HG02798 (cell line): ENCODE measurements around the gene RTCA.
"Not testable (repeated sequence)": the region's sequence is repeated elsewhere in the genome, so short reads cannot be mapped to it uniquely, and the experiment has no call there.

Experiments used
- ATAC-seq: cut with Tn5 transposase; IDR thresholded peaks from one replicate; pipeline ENCODE4 v1.9.1; 2021; ENCODE audit warnings: mild to moderate bottlenecking; ENCODE audit not compliant: unreplicated experiment, poor library complexity

Gene RTCA

GRCh38 chr1:100304921-100305320 is 38.9 kb downstream of the RTCA start:
- no peak for ATAC-seq

GRCh38 chr1:100305954-100306353 is 39.9 kb downstream of the RTCA start:
- ATAC-seq: no peak

DNA sequence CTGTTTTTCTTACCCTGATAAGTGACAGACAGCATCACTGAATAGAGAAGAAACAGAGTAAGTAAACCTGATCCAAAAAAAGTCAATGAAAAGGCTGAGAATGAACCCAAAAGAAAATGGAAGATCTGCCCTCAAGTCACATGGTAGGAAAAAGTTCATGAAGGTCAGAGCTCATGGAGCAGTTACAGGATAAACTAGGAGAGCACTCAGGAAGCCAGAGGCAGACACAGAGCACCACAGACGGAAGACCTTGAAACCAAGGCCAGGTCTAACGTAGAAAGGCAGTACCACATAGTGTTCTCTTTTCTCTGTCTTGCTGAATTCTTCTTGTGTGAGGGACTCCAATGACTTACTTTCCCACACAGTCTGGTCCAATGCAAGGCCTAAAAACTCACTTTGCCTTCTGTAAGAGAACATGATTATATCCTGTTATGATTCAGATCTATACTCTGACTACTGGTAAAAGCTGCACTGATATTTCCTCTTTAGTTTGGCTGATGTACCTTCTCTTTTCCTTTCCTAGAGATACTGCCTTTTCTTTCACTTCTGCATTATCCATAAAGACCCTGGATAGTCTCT is 40.8 kb downstream of the RTCA start:
- no peak for ATAC-seq

GRCh38 chr1:100308777-100309176 is 42.8 kb downstream of the RTCA start:
- no peak for ATAC-seq

- ATAC-seq: no peak
Measured at GRCh38 chr1:100309863-100310262, 43.8 kb downstream of the RTCA start.

DNA sequence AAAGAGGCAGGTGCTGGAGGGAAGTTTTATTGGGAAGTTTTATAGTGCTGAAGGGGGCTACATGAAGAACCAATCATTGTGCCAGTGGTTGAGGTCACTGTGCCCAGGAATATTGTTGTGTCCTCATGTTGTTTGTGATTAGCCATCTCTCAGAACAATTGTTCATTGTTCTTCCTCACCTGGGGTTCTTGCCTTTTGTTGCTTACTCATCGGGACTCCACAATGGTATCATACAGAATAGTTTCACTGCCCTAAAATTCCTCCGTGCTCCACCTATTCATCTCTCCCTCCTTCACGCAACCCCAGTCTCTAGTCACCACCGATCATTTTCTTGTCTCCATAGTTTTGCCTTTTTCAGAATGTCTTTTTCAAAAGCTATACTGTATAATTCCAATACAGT is 47.4 kb downstream of the RTCA start:
- no peak for ATAC-seq

GRCh38 chr1:100316622-100317021 is 50.6 kb downstream of the RTCA start:
- no peak for ATAC-seq

DNA sequence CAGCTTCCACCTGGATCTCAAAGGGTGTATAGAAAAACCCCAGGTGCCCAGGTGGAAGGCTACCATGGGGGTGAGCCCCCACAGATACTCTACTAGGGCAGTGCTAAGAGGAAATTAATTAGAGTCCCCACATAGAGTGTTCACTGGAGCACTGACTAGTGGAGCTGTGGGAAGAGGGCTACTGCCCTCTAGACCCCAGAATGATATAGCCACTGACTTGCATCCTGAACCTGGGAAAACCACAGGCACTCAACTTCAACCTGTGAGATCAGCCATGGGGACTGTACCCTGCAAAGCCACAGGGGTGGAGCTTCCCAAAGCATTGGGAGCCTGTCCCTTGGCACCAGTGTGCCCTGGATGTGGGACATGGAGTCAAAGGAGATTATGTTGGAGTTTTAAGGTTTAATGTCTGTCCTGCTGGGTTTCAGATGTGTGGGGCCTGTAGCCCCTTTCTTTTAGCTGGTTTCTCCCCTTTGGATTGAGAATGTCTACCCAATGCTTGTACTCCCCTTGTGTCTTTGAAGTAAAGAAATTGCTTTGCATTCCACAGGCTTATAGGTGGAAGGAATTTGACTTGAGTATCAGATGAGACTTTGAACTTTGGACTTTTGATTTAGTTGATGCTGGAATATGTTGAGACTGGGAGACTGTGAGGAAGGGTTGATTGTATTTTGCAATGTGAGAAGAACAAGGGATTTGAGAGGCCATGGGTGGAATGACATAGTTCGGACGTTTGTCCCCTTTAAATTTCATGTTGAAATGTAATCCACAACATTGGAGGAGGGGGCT is 54.5 kb downstream of the RTCA start:
- ATAC-seq: no peak

GRCh38 chr1:100321100-100321493 is 55.1 kb downstream of the RTCA start:
- no peak for ATAC-seq

DNA sequence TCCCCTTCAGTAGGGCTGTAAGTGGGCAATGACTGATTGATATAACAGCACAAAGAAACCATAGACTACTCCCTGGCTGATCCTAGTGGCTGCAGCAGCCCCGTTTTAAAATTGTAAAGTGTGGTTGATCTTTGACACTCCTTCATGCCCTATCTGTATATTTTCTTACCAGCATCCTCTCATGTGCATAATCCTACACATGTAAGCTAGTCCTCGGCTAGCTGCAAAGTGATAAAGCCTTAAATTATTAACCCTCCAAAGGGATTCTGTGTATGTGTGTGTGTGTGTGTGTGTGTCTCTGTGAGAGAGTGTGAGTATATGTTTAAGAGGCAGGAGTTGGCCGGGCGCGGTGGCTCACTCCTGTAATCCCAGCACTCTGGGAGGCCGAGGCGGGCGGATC is 55.5 kb downstream of the RTCA start:
- no peak for ATAC-seq

- ATAC-seq: no peak
Measured at GRCh38 chr1:100322436-100323211, 56.6 kb downstream of the RTCA start.

- ATAC-seq: no peak
Measured at GRCh38 chr1:100323419-100324106, 57.5 kb downstream of the RTCA start.

DNA sequence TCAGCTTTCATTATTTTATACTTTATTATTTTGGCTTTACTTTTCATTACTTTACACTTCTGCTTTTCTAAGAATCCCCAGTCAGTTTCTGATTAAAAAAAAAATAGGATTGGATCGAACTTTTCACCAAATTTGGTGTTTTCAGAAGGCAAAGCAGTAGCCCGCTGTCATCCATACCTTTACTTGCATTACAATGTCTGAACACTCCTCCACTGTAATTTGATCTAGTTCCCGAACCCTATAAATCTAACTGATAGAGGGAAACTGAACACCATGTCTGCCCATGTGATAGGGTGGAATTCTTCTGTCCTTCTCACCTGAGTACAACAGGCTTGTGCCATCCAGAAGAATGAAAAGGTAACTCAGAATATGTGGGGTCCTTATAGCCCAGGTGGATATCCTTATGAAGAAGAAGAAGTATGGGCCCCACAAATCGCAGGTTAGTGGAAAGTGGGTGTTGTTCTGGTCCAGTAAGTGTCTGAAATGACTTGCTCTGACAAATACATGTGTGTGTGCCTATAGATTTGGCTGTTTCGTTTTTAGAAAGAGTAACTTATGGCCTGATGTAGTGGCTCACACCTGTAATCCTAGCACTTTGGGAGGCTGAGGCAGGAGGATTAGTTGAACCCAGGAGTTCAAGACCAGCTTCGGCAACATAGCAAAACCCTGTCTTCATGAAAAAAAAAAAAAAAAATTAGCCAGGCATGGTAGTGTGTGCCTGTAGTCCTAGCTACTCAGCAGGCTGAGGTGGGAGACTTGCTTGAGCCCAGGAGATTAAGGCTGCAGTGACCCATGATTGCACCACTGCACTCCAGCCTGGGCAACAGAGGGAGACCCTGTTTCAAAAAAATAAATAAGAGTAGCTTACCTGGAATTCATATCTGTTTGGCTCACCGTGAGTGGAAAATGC is 59.7 kb downstream of the RTCA start:
- no peak for ATAC-seq

DNA sequence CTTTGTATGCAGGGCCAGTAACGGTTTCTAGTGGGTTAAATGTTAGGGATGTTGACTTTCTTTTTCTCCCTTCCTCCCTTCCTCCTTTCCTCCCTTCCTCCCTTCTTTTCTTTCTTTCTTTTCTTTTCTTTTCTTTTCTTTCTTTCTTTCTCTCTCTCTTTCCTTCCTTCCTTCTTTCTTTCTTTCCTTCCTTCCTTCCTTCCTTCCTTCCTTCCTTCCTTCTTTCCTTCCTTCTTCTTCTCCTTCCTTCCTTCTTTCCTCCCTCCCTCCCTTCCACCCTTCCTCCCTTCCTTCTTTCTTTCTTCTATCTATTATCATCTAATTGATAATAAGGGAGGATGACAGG is 60.3 kb downstream of the RTCA start:
- not testable (repeated sequence) for ATAC-seq

- no peak for ATAC-seq
Measured at GRCh38 chr1:100328133-100328532, 62.1 kb downstream of the RTCA start.

DNA sequence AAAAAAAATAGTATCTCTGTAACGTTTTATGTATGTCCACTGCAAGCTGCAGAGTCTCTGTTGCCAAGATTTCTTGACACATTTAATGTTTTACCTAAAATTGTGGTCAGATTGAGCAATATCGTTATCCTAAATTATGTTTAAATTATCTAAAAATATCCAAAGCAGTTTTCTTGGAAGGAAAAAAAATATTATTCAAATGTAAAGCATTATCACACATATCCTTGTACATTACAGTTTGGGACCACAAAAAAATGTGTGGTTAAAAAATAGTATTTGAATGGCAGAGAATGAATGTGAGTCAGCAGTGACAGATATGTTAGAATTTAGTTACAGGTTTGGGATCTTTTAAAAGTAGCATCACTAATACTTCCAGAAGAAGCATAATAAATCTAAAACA is 65.1 kb downstream of the RTCA start:
- not testable (repeated sequence) for ATAC-seq

- ATAC-seq: no peak
Measured at GRCh38 chr1:100332331-100332730, 66.3 kb downstream of the RTCA start.

DNA sequence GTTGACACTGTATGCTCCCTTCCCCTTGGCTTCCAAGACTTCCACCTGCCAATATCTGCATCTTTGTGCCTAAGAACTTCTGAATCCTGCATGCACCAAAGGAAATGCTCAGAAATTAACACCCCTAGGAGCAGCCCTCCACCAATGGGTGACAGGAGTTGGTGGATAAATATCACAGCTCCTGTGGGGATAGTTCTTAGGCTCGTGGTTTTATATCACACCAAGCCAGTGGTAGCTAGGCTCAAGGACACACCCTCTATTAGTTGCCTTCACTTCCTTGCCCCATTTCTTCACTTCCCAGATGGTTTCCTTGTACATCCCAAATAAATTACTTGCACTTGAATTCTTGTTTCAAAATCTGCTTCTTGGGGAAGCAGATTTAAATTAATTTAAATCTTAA is 69.4 kb downstream of the RTCA start:
- ATAC-seq: no peak

DNA sequence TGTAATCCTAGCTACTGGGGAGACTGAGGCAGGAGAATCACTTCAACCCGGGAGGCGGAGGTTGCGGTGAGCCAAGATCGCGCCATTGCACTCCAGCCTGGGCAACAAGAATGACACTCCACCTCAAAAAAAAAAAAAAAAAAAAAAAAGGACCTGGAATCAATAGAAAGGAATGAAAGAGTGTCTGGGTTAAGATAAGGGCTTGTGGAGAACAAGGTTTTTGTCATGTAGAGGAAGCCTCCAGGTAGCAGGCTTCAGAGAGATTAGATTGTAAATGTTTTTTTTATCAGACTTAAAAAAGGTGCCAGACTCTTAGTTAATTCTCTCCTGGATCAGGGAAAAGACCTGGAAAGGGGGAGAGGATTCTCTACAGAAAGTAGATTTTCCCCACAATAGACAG is 71.9 kb downstream of the RTCA start:
- ATAC-seq: not testable (repeated sequence)

DNA sequence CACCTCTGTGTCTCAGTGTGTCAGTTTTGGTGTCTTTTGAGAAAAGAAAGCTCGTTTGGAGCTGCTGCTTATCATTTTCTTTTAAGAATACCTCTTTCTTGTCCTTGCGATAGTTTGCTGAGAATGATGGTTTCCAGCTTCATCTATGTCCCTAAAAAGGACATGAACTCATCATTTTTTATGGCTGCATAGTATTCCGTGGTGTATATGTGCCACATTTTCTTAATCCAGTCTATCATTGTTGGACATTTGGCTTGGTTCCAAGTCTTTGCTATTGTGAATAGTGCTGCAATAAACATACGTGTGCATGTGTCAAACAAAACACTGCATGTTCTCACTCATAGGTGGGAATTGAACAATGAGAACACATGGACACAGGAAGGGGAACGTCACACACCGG is 73.7 kb downstream of the RTCA start:
- not testable (repeated sequence) for ATAC-seq
